Inflammatory macrophage (primary cell): ENCODE results near the gene ZRANB1.
"Not testable (repeated sequence)": the region's sequence is repeated elsewhere in the genome, so short reads cannot be mapped to it uniquely, and the experiment has no call there.

ENCODE experiments used
- DNase-seq, 2 donors: peaks; one replicate each; pipeline ENCODE4 v3.0.0-alpha.2; 2020 to 2022
- total RNA-seq, 18 experiments: gene quantifications; one replicate each; lab custom pipeline; 2026; ENCODE audit warnings: mixed read lengths in 6 of 18, inconsistent platforms in 2 of 18; lab: John Stamatoyannopoulos, UW

ZRANB1 gene
- total RNA-seq, result 20.2 to 56.0 (median 35.5) reads per million in 18 experiments

- DNase-seq, result no peak
These were observed at the start of gene ZRANB1 for GRCh38 chr10:124941823-124942222. TSS of gene ZRANB1 (plus strand) at chr10:124942123. CDS start at chr10:124942494, 371 bp downstream.

DNA sequence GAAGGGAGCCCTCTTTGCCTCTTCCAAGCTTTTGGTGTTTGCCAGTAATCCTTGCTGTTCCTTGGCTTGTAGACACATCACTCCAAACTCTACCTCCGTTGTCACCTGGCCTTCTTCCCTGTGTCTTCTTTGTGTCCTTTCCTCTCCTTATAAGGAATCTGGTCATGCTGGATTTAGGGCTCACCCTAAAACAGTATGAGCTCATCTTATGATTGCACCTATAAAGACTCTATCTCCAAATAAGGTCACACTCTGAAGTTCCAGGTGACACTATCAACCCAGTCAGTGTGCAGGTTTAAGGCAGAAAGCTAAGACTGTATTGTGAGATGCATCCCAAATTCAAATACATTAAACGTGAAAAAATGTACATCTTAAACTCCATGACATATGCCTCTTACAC is 49.0 kb upstream of the ZRANB1 start:
- DNase-seq, result no peak

DNA sequence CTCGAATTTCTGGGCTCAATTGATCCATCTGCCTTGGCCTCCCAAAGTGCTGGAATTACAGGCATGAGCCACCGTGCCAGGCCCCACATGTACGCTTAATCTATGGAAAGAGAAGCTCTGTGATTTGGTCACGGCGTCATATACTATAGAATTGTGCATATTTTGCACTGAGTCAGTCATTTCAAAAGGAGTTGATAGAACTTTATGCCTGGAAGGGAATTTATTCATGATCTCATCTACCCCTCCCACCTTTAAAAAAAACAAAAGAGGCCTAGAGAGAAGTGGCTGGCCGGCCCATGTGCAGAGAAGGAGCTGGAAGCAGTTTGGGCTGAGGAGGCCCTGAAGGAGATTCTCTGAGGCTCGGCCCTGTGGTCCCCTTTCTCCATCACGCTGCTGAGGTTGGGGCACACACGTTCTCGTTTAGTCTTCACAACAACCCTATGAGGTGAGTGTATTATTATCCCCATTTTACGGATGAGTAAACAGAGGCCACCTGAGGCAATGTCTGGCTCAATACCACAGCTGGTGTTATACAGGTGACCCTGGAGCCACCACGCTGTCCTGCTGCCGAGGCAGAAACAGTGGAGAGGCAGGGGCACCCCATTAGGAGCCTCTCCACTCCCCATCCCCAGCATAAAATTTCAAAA is 47.2 kb upstream of the ZRANB1 start:
- no peak for DNase-seq

GRCh38 chr10:124896751-124897150 is 45.2 kb upstream of the ZRANB1 start:
- no peak for DNase-seq

DNA sequence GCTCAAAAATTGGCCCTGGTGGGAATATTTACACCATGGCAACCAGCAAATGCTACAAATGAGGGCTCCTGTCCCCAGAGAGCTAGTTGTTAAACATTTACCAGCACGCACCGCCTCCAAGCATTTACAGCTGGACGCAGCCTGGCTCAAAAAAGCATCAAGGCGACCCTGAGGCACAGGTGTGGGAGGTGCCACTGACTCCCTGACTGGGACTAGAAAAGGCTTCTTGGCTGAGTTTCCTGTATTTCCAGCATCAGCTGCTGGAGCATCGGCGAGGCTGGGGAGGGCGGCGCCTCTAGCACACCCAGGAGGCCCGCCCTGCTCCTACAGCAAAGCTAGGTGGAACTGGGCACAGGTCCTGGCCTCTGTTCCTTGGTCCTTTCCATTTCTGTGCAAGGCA is 43.5 kb upstream of the ZRANB1 start:
- no peak for DNase-seq

DNA sequence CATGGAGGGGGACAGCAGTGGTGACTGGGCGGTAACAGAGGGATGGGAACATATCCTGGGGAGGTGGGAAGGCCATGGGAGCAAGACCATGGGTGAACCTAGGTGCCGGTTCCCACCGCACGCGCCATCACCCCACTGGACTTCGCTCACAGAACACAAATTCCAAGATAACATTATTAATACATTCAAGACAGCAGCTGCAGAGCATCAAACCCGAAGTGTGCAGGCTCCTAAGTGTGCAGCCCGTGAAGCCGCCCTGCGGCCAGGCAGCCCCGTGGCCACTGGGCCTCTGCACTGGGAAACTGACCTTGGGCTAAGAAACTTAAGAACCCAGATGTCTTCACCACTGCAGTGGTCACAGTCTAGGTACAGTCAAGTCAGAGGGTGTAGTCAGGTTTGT is 42.8 kb upstream of the ZRANB1 start:
- no peak for DNase-seq

- DNase-seq, result no peak
These were observed 39.5 kb upstream of the ZRANB1 start for GRCh38 chr10:124902462-124902861.

- no peak for DNase-seq
These were observed 38.8 kb upstream of the ZRANB1 start for GRCh38 chr10:124903111-124903510.

- no peak for DNase-seq
These were observed 37.1 kb upstream of the ZRANB1 start for GRCh38 chr10:124904796-124905195.

DNA sequence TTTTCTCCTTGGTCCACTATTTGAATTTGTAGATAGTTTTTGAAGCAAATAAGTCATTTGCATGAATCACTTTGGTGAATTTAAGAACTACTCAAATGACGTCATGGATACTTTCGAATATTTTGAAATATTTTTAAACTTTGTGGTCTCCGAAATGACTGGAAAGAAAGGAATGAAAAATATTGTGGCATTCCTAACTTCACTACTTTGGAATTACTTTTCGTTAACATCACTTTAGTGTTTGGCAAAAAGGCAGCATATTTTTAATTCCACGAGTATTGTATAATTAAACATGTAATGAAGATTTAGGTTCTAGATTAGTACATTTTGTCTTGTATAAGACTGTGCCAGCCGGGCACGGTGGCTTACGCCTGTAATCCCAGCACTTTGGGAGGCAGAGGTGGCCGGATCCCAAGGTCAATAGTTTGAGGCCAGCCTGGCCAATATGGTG is 35.3 kb upstream of the ZRANB1 start:
- DNase-seq, result no peak

DNA sequence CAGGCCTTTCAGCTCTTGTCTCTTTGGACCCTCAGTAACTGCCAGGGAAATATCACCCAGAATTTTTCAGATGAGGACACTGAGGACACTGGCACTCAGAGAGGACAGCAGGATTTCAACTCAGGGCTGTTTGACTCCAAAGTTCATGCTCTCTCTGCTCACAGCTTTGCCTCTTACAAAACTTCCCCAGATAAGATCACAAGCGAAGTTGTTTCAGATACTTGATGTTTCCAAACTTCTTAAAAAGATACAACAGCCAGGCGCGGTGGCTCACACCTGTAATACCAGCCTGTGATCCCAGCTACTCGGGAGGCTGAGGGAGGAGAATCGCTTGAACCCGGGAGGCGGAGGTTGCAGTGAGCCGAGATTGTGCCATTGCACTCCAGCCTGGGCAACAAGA is 32.4 kb upstream of the ZRANB1 start:
- DNase-seq, result no peak

GRCh38 chr10:124911124-124912067 is 30.5 kb upstream of the ZRANB1 start:
- DNase-seq, result peak; percentile 56 to 66

GRCh38 chr10:124912101-124912886 is 29.6 kb upstream of the ZRANB1 start:
- DNase-seq, result peak; percentile 68 to 75

DNA sequence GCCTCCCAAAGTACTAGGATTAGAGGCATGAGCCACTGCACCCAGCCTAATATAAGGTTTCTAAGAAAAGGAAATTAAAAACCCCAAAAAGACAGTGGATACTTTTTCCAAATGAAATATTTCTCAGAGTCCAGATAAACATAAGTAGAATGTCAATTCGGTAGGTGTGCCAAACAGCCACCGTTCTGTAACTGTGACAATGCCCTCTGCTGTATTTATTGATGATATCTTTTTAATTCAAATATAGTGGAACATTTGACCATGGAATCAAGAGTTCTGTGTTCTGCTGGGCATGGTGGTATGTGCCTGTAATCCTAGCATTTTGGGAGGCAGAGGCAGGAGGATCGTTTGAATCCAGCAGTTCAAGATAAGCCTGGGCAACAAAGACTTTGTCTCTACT is 28.8 kb upstream of the ZRANB1 start:
- no peak for DNase-seq

DNA sequence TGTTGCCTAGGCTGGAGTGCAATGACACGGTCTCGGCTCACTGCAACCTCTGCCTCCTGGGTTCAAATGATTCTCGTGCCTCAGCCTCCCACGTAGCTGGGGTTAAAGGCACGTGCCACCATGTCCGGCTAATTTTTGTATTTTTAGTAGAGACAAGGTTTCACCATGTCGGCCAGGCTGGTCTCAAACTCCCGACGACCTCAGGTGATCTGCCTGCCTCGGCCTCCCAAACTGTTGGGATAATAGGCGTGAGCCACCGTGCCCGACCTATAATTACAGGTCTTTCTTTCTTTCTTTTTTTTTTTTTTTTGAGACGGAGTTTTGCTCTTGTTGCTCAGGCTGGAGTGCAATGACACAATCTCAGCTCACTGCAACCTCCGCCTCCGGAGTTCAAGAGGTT is 27.5 kb upstream of the ZRANB1 start:
- DNase-seq, result not testable (repeated sequence)

GRCh38 chr10:124916098-124916584 is 25.8 kb upstream of the ZRANB1 start:
- DNase-seq, result no peak

- peak; percentile 97 to 98 for DNase-seq
These were observed 25.1 kb upstream of the ZRANB1 start for GRCh38 chr10:124916585-124917427.

GRCh38 chr10:124917428-124918190 is 24.3 kb upstream of the ZRANB1 start:
- DNase-seq, result peak; percentile 24 to 30

DNA sequence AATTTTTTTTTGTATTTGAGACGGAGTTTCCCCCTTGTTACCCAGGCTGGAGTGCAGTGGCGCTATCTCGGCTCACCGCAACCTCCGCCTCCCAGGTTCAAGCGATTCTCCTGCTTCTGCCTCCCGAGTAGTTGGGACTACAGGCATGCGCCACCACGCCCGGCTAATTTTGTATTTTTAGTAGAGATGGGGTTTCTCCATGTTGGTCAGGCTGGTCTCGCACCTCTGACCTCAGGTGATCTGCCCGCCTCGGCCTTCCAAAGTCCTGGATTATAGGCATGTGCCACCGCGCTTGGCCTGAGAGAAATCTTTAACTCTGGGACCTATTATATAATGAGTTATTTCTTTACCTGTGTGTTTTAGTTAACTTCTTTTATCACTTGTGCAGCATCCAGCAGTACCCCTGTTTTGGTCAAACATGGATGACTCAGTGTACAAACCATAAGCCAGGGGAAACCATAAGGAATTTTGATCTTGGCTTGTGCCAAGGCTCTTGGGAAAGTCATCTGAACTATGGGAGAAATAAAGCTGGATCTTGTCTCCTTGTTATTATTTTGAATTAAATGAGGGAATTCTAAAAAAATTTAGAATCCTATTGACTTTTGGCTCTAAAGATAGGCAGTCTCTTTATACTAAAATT is 23.6 kb upstream of the ZRANB1 start:
- no peak for DNase-seq

DNA sequence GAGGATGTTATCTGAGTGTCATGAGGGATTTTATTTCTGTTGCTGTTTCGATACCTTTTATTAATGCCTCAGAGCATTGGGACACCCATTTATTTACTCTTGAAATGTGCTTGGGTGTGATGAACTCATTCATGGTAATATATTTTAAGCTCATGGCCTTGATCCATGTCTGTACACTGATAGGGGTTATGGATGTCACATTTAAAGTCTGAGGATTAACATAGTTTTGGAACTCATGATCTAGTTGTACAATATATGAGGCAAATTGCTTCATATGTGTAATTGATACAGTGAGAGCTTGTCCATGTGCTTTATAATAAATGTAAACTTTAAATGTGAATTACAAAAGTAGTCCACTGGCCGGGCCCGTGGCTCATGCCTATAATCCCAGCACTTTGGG is 23.0 kb upstream of the ZRANB1 start:
- DNase-seq, result no peak
